Measurements from ENCODE around the gene SHISAL1.

SHISAL1 gene

GRCh38 chr22:44298406-44299091, 14.2 kb downstream of the SHISAL1 start:
- no peak for DNase-seq

GRCh38 chr22:44297470-44298061, 15.2 kb downstream of the SHISAL1 start:
- DNase-seq, result no peak

- no peak for DNase-seq
These were observed 17.3 kb downstream of the SHISAL1 start for GRCh38 chr22:44295406-44295805.

GRCh38 chr22:44293876-44294275, 18.9 kb downstream of the SHISAL1 start:
- no peak for DNase-seq

- no peak for DNase-seq
These were observed 19.7 kb downstream of the SHISAL1 start for GRCh38 chr22:44293034-44293433.

- DNase-seq, result no peak
These were observed 20.2 kb downstream of the SHISAL1 start for GRCh38 chr22:44292521-44292920.

- DNase-seq, result peak; percentile 78
These were observed 20.9 kb downstream of the SHISAL1 start for GRCh38 chr22:44291674-44292360.

GRCh38 chr22:44291265-44291664, 21.5 kb downstream of the SHISAL1 start:
- DNase-seq, result no peak

GRCh38 chr22:44289414-44290171, 23.2 kb downstream of the SHISAL1 start:
- DNase-seq, result peak; percentile 96

- no peak for DNase-seq
These were observed 23.8 kb downstream of the SHISAL1 start for GRCh38 chr22:44288913-44289312.

GRCh38 chr22:44287741-44288140, 25.0 kb downstream of the SHISAL1 start:
- no peak for DNase-seq

- no peak for DNase-seq
These were observed 25.5 kb downstream of the SHISAL1 start for GRCh38 chr22:44287121-44287693.

GRCh38 chr22:44286646-44287045, 26.1 kb downstream of the SHISAL1 start:
- no peak for DNase-seq

- DNase-seq, result no peak
These were observed 28.0 kb downstream of the SHISAL1 start for GRCh38 chr22:44284711-44285110.

GRCh38 chr22:44281768-44282637, 30.7 kb downstream of the SHISAL1 start:
- DNase-seq, result no peak

- DNase-seq, result no peak
These were observed 32.0 kb downstream of the SHISAL1 start for GRCh38 chr22:44280665-44281188.

GRCh38 chr22:44279069-44279360, 33.7 kb downstream of the SHISAL1 start:
- DNase-seq, result no peak

GRCh38 chr22:44278243-44279068, 34.3 kb downstream of the SHISAL1 start:
- DNase-seq, result no peak

- no peak for DNase-seq
These were observed 35.2 kb downstream of the SHISAL1 start for GRCh38 chr22:44277386-44278135.

- no peak for DNase-seq
These were observed 35.9 kb downstream of the SHISAL1 start for GRCh38 chr22:44276706-44277356.

Data from islet precursor cell (in vitro differentiated cells).